ENCODE measurements around the gene ZDHHC8. TPM values are rescaled to one million over a fixed set of nuclear protein-coding genes. Genes with fewer than 3 reads are reported as not detected.
A peak's percentile ranks its signal among the peaks of the same experiment; 100 is the strongest.

Gene ZDHHC8
- total RNA-seq, 2 donors from 2014 or later = 82.2 to 82.3 TPM

DNA sequence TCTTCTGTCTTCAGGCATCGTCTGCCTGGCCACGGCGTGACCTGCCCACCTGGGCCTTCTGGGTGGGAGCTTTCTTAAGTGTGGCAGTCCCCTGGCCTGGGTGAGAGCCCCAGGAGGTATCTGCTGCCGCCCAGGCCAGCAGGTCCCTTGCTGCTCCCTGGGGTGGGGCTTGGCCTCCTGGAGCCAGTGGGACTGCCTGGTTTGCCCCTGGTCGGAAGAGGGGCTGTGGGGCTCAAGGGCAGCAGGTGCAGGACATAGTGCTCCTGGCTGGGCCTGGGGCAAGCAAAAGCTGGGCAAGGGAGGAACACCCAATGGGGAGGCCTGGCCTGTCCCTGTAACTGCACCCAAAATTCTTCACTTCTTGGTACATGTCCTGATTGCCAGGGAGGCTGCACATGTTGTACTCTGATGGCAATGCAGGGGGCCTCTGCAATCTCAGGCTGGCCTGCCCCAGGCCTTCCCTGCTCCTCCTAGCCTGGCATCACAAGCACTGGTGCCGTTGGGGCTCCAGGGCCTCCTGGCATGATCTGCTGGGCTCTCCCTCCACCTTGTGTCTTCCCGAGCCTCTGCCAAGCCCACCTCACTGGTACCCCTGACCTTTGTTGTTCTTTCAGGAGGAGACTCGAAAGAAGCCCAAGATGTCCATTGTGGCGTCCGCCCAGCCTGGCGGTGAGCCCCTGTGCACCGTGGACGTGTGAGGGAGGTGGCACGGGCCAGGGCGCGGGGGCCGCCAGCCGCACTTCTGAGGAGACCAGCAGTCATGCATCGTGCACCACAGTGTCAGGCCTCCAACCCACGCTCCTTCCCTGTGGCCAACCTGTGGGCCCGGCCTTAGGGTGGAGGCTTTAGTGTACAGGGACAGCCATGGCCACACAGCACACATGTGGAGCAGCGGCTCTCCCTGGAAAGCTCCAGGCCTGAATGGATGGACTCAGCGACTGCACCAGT lies 21.9 kb upstream of the ZDHHC8 start:
- Mint-ChIP-seq H3K9me3 (no peaks in the 10 kb centered on the region), H3K27me3 (ENCODE audit: insufficient read depth) (no peaks in the 10 kb centered on the region), H3K4me1 (no peaks in the 10 kb centered on the region), H3K4me3 (no peak overlapping the region), H3K36me3 (ENCODE audit: low read depth) (peaks cover 43% of the 10 kb centered on the region), H3K27ac (peak overlapping the region; percentile 55)
- H3K9me3 ChIP-seq (ENCODE audit: control insufficient read depth, low read length) = no peaks in the 10 kb centered on the region
- H3K4me3 ChIP-seq (ENCODE audit: low read length) = no peak overlapping the region
- no peak for DNase-seq
- TF ChIP-seq, protein P1, sequence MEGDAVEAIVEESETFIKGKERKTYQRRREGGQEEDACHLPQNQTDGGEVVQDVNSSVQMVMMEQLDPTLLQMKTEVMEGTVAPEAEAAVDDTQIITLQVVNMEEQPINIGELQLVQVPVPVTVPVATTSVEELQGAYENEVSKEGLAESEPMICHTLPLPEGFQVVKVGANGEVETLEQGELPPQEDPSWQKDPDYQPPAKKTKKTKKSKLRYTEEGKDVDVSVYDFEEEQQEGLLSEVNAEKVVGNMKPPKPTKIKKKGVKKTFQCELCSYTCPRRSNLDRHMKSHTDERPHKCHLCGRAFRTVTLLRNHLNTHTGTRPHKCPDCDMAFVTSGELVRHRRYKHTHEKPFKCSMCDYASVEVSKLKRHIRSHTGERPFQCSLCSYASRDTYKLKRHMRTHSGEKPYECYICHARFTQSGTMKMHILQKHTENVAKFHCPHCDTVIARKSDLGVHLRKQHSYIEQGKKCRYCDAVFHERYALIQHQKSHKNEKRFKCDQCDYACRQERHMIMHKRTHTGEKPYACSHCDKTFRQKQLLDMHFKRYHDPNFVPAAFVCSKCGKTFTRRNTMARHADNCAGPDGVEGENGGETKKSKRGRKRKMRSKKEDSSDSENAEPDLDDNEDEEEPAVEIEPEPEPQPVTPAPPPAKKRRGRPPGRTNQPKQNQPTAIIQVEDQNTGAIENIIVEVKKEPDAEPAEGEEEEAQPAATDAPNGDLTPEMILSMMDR (conservative IDR thresholded peaks at IDR 0.05) = no peak
- H3K27ac ChIP-seq (ENCODE audit: low read depth, low read length) = peak overlapping the region; percentile 44
- peaks cover 71% of the 10 kb centered on the region for H3K36me3 ChIP-seq (ENCODE audit: control insufficient read depth, insufficient read depth, low read length)
- no peaks in the 10 kb centered on the region for H3K4me1 ChIP-seq (ENCODE audit: control insufficient read depth, insufficient read depth, low read length)
- no peak overlapping the region for H3K9ac ChIP-seq (ENCODE audit: extremely low read depth, low read length, poor library complexity, severe bottlenecking)
- 92 to 96% methylated on average over 19 to 23 of the region's 23 CpGs for WGBS, 2 experiments (ENCODE audit: insufficient coverage in 1 of 2, insufficient read length in 1 of 2)
- H3K27me3 ChIP-seq (ENCODE audit: control insufficient read depth, insufficient read depth, low read length, poor library complexity, severe bottlenecking) = no peaks in the 10 kb centered on the region

DNA sequence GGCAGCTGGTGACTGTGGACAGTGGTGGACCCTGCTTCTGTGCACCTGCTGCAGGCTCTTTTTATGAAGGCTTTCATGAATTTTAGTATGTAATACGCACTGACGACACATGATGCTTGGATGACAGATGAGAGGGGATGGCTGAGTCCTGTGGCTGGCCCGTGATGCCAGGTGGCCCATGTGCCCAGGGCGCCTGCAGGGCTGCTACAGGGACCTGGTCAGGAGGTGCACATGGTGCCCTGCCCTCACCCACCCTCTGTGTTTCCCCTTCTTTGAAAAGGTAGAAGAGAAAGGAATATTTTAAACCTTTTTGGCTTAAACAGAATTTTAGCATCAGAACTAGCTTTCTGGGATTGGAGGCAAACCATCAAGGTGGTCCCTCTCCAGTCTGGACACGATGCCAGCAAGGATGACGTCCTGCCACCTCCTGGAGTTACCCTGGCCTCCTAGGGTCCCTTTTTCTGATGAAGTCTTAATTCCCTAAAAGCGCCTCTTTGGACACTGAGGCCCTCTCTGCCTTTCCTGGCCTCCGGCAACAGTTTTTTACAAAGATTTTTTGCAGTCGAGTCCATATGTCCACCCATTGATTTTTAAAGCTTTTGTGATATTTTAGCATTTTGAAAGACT lies 21.1 kb upstream of the ZDHHC8 start:
- Mint-ChIP-seq H3K27me3 (ENCODE audit: insufficient read depth) (no peaks in the 10 kb centered on the region), H3K4me1 (no peaks in the 10 kb centered on the region), H3K9me3 (no peaks in the 10 kb centered on the region), H3K36me3 (ENCODE audit: low read depth) (peaks cover 45% of the 10 kb centered on the region), H3K4me3 (no peak overlapping the region), H3K27ac (peak overlapping the region; percentile 55)
- Histone ChIP-seq H3K4me1 (ENCODE audit: control insufficient read depth, insufficient read depth, low read length) (no peaks in the 10 kb centered on the region), H3K36me3 (ENCODE audit: control insufficient read depth, insufficient read depth, low read length) (peaks cover 69% of the 10 kb centered on the region), H3K4me3 (ENCODE audit: low read length) (no peak overlapping the region), H3K9me3 (ENCODE audit: control insufficient read depth, low read length) (no peaks in the 10 kb centered on the region), H3K9ac (ENCODE audit: extremely low read depth, low read length, poor library complexity, severe bottlenecking) (no peak overlapping the region), H3K27ac (ENCODE audit: low read depth, low read length) (peak overlapping the region; percentile 49), H3K27me3 (ENCODE audit: control insufficient read depth, insufficient read depth, low read length, poor library complexity, severe bottlenecking) (no peaks in the 10 kb centered on the region)
- TF ChIP-seq, protein P1 (conservative IDR thresholded peaks at IDR 0.05) = no peak
- WGBS, 2 experiments (ENCODE audit: insufficient coverage in 1 of 2, insufficient read length in 1 of 2) = 94 to 95% methylated on average over 8 to 9 of the region's 9 CpGs
- no peak for DNase-seq

DNA sequence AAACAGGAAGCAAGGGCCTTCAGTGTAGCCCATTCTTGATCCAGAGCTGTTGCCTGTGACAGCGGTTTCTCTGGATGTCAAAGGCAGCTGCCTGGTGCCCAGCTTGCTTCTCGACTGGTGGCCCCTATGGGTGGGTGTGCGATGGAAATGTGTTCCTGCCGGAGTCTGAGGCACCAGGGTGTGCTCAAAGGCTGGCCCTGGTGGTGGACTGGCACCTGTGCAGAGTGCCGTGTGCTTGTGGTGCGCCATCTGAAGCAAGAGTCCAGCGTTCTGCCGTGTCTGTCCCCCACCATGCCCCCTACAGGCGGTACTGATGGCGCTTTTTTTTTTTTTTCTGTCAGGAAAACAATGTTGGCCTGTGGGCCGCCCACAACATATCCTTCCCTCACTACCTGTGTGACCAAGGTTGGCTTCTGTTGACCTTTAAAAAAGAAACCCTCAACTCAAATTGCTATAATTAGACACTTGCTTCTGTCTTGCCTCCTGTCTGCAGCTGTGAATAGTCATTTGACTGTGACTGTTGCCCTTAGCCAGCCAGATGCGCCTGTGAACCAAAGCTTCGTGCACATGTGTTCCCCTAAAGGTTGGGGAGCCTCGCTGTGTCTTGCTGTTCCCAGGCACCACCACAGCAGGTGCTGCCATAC lies 20.4 kb upstream of the ZDHHC8 start:
- Histone ChIP-seq H3K27me3 (ENCODE audit: control insufficient read depth, insufficient read depth, low read length, poor library complexity, severe bottlenecking) (no peaks in the 10 kb centered on the region), H3K36me3 (ENCODE audit: control insufficient read depth, insufficient read depth, low read length) (peaks cover 66% of the 10 kb centered on the region), H3K9me3 (ENCODE audit: control insufficient read depth, low read length) (no peaks in the 10 kb centered on the region), H3K4me1 (ENCODE audit: control insufficient read depth, insufficient read depth, low read length) (no peaks in the 10 kb centered on the region), H3K4me3 (ENCODE audit: low read length) (no peak overlapping the region), H3K27ac (ENCODE audit: low read depth, low read length) (peak overlapping the region; percentile 49), H3K9ac (ENCODE audit: extremely low read depth, low read length, poor library complexity, severe bottlenecking) (no peak overlapping the region)
- Mint-ChIP-seq H3K4me1 (no peaks in the 10 kb centered on the region), H3K36me3 (ENCODE audit: low read depth) (peaks cover 44% of the 10 kb centered on the region), H3K9me3 (no peaks in the 10 kb centered on the region), H3K27ac (peak overlapping the region; percentile 75), H3K27me3 (ENCODE audit: insufficient read depth) (no peaks in the 10 kb centered on the region), H3K4me3 (no peak overlapping the region)
- 72 to 87% methylated on average over 10 to 14 of the region's 14 CpGs for WGBS, 2 experiments (ENCODE audit: insufficient coverage in 1 of 2, insufficient read length in 1 of 2)
- TF ChIP-seq, protein P1 (conservative IDR thresholded peaks at IDR 0.05) = peak; percentile 76
- DNase-seq = peak; percentile 76
